ENCODE data around the gene BLM.
"Not testable (repeated sequence)": the region's sequence is repeated elsewhere in the genome, so short reads cannot be mapped to it uniquely, and the experiment has no call there.

GRCh38 chr15:90825115-90825899 lies 108.2 kb downstream of the BLM start:
- TF ChIP-seq CTCF (IDR thresholded peaks at IDR 0.05; ENCODE audit: low read depth, low read length); POLR2A (IDR thresholded peaks at IDR 0.05; ENCODE audit: extremely low read depth, insufficient read length): not testable (repeated sequence)

Measured in NB4 (cell line).